HG03060 (cell line): ENCODE data around the gene E2F1.
A peak's percentile ranks its signal among the peaks of the same experiment; 100 is the strongest.

Experiments used
- ATAC-seq: cut with Tn5 transposase; IDR thresholded peaks from one replicate; pipeline ENCODE4 v1.9.1; 2021; ENCODE audit warnings: low read depth, moderate number of reproducible peaks; ENCODE audit not compliant: unreplicated experiment

The E2F1 gene, protein sequence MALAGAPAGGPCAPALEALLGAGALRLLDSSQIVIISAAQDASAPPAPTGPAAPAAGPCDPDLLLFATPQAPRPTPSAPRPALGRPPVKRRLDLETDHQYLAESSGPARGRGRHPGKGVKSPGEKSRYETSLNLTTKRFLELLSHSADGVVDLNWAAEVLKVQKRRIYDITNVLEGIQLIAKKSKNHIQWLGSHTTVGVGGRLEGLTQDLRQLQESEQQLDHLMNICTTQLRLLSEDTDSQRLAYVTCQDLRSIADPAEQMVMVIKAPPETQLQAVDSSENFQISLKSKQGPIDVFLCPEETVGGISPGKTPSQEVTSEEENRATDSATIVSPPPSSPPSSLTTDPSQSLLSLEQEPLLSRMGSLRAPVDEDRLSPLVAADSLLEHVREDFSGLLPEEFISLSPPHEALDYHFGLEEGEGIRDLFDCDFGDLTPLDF

DNA sequence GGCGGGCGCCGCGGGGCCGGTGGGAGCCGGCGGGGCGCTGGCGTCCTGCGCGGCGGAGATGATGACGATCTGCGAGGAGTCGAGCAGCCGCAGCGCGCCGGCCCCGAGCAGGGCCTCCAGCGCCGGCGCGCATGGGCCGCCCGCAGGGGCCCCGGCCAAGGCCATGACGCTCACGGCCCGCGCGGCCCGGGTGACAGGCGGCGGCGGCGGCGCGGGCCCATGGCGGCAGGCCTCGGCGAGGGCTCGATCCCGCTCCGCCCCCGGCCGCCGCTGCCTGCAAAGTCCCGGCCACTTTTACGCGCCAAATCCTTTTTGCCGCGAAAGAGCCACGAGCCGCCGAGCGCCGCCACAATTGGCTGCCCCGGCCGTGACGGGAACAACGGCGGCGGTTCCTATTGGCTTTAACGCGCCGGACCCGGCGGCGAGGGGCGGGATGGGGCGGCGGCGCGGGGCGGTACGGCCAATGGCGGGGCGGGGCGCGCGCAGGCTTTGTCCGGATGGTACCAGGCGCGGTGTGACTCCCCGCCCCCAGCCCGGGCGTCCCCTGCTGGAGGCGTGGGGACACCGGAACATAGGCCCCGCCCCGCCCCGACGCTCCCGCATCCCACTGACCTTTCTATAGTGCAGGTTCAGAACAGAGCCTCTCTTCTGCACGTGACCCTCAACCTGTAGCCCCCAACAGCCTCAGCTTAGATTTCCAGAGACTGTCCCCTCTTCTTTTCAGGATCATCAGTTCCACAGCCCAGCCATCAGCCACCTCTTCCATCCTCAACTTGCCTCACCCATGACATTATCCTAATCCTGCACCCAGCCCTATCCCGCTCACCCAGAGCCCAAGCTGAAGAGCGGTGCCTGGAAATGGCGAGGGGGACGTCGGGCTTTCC is at the start of gene E2F1:
TSS of gene E2F1 (minus strand) at position 286 of the 884 bp plus-strand sequence. CDS start at position 165, 121 bp downstream.
- peak; percentile 30 for ATAC-seq

DNA sequence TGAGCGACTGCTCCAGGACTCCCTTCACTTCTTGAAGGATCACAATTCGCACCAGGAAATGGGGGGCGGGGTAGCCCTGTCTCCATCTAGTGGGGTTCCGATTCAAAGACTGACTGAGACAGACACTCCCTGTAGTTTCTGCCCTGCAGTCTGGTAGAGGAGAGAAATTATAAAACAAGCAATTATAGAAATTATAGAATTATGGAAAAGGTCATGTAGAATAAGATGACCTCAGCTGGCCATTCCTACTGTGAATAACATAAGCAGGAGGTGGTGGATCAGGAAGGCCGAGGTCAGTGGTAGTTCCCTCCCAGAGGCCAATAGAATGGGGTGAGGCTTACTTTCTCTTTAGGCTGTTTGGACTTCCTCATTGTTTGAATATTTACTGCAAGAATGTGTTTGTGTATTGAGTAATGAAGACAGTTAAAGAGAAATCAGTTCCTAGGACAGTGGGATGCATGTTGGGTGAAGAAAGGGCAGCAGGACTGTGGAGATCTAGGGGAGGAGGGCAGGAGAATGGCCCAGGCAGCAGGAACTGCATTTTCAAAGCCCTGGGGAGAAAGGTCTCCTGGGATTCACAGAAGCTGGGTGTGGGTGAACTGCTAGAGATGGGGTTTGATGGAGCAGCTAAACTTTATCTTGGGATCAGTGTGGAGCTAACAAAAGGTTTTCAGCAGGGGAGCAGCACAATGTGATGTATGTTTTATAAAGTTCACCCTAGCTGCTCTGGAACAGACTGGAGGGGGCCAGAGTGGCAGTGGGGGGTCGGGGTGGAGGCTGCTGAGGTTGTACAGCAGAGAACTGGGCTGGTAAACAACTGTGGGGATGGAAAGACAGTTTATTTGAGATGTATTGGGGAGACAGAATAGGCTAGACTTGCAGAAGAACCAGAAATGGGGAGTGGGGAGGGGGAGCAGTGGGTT is 47.7 kb upstream of the E2F1 start:
- ATAC-seq: no peak

- ATAC-seq: peak; percentile 26
Observed at GRCh38 chr20:33732166-33732970, 46.2 kb upstream of the E2F1 start.

DNA sequence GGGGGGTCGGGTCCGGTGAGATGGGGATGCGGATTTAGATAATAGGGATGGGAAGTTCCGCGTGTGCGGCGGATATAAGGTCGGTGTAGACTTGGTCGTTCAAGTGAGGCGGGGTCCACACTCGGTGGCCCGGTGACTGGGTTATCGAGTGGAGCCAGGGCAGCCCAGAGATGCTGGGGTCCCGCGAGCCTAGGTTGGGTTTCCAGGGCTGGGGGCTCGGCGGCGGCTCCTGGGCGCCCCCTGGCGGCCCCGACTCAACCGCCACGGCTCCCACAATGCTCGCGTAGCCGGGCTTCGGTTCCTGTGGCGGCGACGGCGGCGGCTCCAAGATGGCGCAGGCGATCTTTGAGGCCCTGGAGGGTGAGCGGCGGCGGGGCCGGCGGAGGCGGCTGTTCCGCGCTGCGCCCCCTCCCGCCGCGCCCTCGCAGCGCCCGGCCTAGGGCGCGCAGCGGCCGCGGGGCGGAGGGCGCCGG is 45.5 kb upstream of the E2F1 start, which contains the start of gene ZNF341:
TSS of gene ZNF341 (plus strand) at position 304 of the 473 bp plus-strand sequence. CDS start at position 330, 26 bp downstream.
- peak; percentile 35 for ATAC-seq

GRCh38 chr20:33730946-33731692 is 44.9 kb upstream of the E2F1 start:
- ATAC-seq: no peak

- ATAC-seq: no peak
Observed at GRCh38 chr20:33729101-33729500, 42.9 kb upstream of the E2F1 start.

DNA sequence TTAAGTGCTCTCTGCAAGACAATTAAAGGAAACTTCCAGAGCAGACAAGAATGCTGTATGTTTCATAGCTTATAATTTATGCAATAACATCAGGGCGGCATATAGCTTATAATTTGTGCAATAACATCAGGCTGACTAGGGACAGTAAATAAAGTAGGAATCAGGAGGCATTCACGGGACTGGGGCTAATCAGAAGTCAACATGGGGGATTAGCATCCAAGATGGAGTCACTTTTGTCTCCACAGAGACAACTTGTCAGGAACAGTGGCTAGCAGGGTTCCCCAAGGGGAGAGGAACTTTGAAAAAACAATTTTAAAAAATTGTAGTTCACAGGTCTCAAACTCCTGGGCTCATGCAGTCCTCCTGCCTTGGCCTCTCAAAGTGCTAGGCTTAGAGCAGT is 42.3 kb upstream of the E2F1 start:
- ATAC-seq: no peak

DNA sequence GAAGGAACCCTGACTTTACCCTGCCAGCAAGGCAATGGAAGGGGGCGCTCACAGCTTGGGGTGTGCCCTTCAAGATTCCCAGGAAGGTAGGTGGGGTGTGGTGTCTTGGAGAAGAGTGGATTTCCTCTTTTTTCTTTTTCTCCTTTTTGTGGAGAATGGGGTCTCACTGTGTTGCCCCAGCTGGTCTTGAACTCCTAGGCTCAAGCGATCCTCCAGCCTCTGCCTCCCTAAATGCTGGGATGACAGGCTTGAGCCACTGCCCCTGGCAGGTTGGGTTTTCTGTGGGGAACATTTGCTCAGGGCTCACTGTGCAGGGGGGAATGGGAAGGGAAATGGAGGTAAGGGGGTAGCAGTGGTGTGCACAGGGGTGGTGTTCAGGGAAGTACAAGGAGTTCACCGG is 41.6 kb upstream of the E2F1 start:
- ATAC-seq: no peak

DNA sequence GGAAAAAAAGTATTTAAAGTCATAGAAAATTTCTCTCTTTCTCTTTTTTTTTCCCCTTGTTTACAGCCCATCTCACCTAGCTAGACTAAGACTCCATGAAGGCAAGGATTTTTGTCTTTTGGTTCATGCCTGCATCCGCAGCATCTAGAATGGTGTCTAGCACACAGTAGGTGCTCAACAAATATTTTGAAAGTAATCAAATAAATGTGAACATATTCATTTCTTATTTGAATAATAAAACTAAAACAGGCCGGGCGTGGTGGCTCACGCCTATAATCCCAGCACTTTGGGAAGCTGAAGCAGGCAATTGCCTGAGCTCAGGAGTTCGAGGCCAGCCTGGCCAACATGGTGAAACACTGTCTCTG is 40.9 kb upstream of the E2F1 start:
- ATAC-seq: no peak

DNA sequence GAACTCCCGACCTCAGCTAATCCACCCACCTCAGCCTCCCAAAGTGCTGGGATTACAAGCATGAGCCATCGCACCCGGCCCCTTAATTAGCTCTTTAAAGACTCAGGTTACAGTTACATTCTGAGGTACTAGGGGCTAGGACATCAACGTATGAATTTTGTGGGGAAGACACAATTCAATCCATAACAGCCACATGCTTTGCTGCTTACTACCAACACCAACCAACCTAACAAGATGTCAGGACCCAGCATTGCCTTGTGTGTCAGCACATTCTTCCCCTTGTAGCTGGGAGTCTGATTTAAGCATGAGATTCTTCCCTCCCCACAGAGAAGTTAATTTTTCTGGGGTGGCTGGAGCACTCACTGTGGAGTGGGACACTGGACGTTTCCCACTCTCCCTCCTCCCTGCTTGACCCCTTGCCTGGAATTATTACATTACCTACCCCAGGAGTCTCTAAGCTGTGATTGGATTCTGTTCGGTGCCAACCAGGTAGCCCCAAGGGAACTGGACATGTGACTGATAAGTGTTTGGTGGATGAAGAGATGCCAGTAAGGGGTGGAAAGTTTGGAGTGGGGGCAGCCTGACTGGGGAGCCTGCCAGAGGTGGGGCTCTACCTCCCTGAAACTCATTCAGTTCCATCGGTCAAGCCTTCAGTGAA is 39.6 kb upstream of the E2F1 start:
- no peak for ATAC-seq

- ATAC-seq: no peak
Observed at GRCh38 chr20:33724439-33725094, 38.4 kb upstream of the E2F1 start.

DNA sequence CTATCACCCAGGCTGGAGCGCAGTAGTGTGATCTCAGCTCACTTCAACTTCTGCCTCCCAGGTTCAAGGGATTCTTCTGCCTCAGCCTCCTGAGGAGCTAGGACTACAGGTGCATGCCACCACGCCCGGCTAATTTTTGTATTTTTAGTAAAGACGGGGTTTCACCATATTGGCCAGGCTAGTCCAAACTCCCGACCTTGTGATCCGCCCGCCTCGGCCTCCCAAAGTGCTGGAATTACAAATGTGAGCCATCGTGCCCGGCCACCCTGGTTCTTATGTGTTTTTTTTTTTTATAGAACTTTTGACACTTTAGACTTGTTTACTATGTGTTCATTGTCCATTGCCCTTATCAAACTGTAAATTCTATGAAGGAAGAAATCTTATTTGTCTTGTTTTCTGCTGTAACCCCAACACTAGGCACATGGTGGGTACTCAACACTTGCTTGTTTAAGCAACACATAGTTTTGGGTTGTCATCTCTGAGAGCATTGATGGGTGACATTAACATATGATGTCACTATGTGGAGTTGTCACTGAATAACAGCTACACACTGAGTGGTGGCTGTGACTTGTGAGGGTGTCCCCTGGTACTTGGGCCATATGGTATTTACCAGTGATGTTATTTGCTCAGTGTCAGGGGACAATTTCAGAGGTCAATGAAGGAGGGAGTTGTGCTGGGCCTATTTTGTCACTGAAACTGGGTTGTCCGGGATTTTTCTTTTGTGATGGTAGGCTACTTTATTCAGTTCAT is 35.4 kb upstream of the E2F1 start:
- ATAC-seq: no peak

- ATAC-seq: peak; percentile 87
Observed at GRCh38 chr20:33719989-33720709, 34.0 kb upstream of the E2F1 start, which contains the start of gene PXMP4. PXMP4 (minus strand) TSS chr20:33720310; CDS start chr20:33720207, 103 bp downstream.

DNA sequence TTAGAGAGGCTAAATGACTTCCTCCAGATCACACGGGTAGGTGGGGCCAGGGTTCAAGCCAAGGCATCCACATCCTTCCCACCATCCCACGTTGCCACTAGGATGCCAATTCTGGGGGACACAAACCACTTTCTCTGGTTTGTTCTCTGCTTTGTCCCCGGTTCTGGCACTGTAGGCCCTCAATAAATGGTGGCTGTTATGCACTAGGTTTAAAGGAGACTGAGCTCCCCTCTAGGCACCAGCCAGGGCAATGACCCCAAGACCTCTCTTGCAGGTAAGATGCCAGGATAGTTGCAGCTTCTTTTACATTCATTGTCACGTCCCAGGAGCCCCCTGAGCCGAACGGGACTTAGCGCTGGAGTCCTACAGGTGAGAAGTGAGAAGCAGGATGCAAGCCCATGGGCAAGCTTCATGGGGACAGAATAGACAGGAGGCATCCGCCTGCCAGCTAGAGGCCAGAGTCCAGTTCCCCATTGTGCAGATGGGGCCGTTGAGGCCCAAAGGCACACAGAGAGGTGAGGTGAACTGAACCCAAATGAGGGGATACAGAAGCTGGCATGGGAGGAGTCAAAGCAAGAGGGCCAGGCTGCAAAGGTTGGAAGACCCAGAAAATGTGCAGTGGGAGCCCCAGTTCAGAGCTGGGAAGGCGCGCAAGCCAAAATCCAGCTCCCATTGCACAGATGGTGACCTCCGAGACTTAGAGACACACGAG is 33.2 kb upstream of the E2F1 start:
- no peak for ATAC-seq

DNA sequence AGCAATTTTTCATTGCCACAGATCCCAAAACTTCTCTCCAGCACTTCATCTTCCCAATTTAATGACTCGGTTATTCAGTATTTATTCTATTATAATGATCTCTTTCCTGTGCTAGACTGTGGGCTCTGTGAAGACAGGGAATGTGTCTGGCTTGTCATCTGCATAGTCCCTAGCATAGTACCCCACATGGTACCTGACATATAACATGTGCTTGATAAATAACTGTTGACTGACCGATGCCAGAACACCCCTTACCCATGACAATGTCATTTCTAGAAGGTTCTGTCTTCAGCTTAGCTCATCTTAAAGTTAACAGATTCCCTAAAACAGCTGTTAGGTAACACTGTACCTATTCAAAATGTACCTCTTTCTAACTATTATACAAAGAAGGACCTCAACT is 30.3 kb upstream of the E2F1 start:
- no peak for ATAC-seq
